Measurements from ENCODE around the gene VAV2. TPM values are rescaled to one million over a fixed set of nuclear protein-coding genes. Genes with fewer than 3 reads are reported as not detected.

VAV2 gene
- total RNA-seq, 1 donor from 2014 or later = 8.3 TPM

GRCh38 chr9:133763272-133764183, 228.6 kb downstream of the VAV2 start:
- peak in 1 of 2 donors; percentile 54 for DNase-seq (ENCODE audit: extremely low spot score in 2 of 2)
- intact Hi-C loops (cut with DNase I) = no loop called here
- H3K4me3 ChIP-seq = no peak overlapping the region
- H3K9me3 ChIP-seq = peaks cover 8% of the 10 kb centered on the region
- TF ChIP-seq POLR2A (IDR thresholded peaks at IDR 0.05) (no peak), CTCF (IDR thresholded peaks at IDR 0.05) (no peak), POLR2AphosphoS5 (IDR thresholded peaks at IDR 0.05; ENCODE audit: insufficient read depth in 1 of 2, low read depth in 1 of 2) (no peak)
- H3K27ac ChIP-seq = no peak overlapping the region
- no peaks in the 10 kb centered on the region for H3K4me1 ChIP-seq
- H3K36me3 ChIP-seq = peaks cover 0 to 24% of the 10 kb centered on the region in 2 donors
- no peaks in the 10 kb centered on the region for H3K27me3 ChIP-seq

- intact Hi-C loops (cut with DNase I) = no loop called here
- Histone ChIP-seq H3K27ac (no peak overlapping the region), H3K36me3 (peaks cover 0 to 16% of the 10 kb centered on the region in 2 donors), H3K4me3 (no peak overlapping the region), H3K4me1 (no peaks in the 10 kb centered on the region), H3K9me3 (peaks cover 8% of the 10 kb centered on the region), H3K27me3 (no peaks in the 10 kb centered on the region)
- TF ChIP-seq POLR2AphosphoS5 (IDR thresholded peaks at IDR 0.05; ENCODE audit: insufficient read depth in 1 of 2, low read depth in 1 of 2) = no peak
- no peak for TF ChIP-seq CTCF (IDR thresholded peaks at IDR 0.05)
- no peak for TF ChIP-seq POLR2A (IDR thresholded peaks at IDR 0.05)
- DNase-seq (ENCODE audit: extremely low spot score in 2 of 2) = peak in 1 of 2 donors; percentile 67
Measured at GRCh38 chr9:133762488-133763271, 229.4 kb downstream of the VAV2 start.

GRCh38 chr9:133761641-133762248, 230.4 kb downstream of the VAV2 start:
- Histone ChIP-seq H3K27ac (no peak overlapping the region), H3K4me3 (no peak overlapping the region), H3K9me3 (peaks cover 1% of the 10 kb centered on the region), H3K27me3 (no peaks in the 10 kb centered on the region), H3K36me3 (peaks cover 0 to 8% of the 10 kb centered on the region in 2 donors), H3K4me1 (no peaks in the 10 kb centered on the region)
- peak in 1 of 2 donors; percentile 44 for DNase-seq (ENCODE audit: extremely low spot score in 2 of 2)
- intact Hi-C loops (cut with DNase I) = no loop called here
- TF ChIP-seq POLR2A (IDR thresholded peaks at IDR 0.05) (no peak), POLR2AphosphoS5 (IDR thresholded peaks at IDR 0.05; ENCODE audit: insufficient read depth in 1 of 2, low read depth in 1 of 2) (no peak), CTCF (IDR thresholded peaks at IDR 0.05) (no peak)

GRCh38 chr9:133760713-133761290, 231.3 kb downstream of the VAV2 start:
- Histone ChIP-seq H3K9me3 (no peaks in the 10 kb centered on the region), H3K27me3 (no peaks in the 10 kb centered on the region), H3K27ac (no peak overlapping the region), H3K36me3 (peaks cover 0 to 8% of the 10 kb centered on the region in 2 donors), H3K4me1 (no peaks in the 10 kb centered on the region), H3K4me3 (no peak overlapping the region)
- intact Hi-C loops (cut with DNase I) = no loop called here
- TF ChIP-seq POLR2AphosphoS5 (IDR thresholded peaks at IDR 0.05; ENCODE audit: insufficient read depth in 1 of 2, low read depth in 1 of 2) = no peak
- TF ChIP-seq CTCF (IDR thresholded peaks at IDR 0.05) = no peak
- no peak for TF ChIP-seq POLR2A (IDR thresholded peaks at IDR 0.05)
- no peak for DNase-seq (ENCODE audit: extremely low spot score in 2 of 2)
